ENCODE measurements around the gene HACD2. TPM values are rescaled to one million over a fixed set of nuclear protein-coding genes. Genes with fewer than 3 reads are reported as not detected.

Gene HACD2
- total RNA-seq, 1 experiment from 2014 or later: 43.0 TPM

GRCh38 chr3:123593381-123593780, 8.5 kb upstream of the HACD2 start:
- H3K36me3 ChIP-seq (ENCODE audit: control insufficient read depth in 1 of 2, insufficient read depth in 2 of 2, low read length in 2 of 2): no peaks in the 10 kb centered on the region; a peak in 1 of 4 replicates
- ChIA-PET POLR2A (no interaction called here), RAD21 (ENCODE audit: low non-redundant PET in 1 of 2, low total read pairs in 2 of 2, uncharacterized antibody in 2 of 2, unreplicated experiment in 2 of 2) (no interaction called here), CTCF (no interaction called here)
- H3K27me3 ChIP-seq (ENCODE audit: insufficient read depth, low read length): no peaks in the 10 kb centered on the region
- peaks cover 3 to 7% of the 10 kb centered on the region in 2 experiments; a peak in 1 of 4 replicates for H3K9me3 ChIP-seq (ENCODE audit: control insufficient read depth in 1 of 2, insufficient read depth in 1 of 2, low read depth in 1 of 2, low read length in 2 of 2)
- H3K79me2 ChIP-seq (ENCODE audit: insufficient read depth, low read length): no peaks in the 10 kb centered on the region
- DNase-seq (ENCODE audit: low read depth, low spot score) (no peak), ATAC-seq (no peak)
- H3K4me1 ChIP-seq (ENCODE audit: control insufficient read depth in 1 of 2, insufficient read depth in 2 of 2, low read length in 2 of 2): no peaks in the 10 kb centered on the region
- no peak for TF ChIP-seq CBX3 (IDR thresholded peaks at IDR 0.05; ENCODE audit: low read depth)
- TF ChIP-seq, protein P1, sequence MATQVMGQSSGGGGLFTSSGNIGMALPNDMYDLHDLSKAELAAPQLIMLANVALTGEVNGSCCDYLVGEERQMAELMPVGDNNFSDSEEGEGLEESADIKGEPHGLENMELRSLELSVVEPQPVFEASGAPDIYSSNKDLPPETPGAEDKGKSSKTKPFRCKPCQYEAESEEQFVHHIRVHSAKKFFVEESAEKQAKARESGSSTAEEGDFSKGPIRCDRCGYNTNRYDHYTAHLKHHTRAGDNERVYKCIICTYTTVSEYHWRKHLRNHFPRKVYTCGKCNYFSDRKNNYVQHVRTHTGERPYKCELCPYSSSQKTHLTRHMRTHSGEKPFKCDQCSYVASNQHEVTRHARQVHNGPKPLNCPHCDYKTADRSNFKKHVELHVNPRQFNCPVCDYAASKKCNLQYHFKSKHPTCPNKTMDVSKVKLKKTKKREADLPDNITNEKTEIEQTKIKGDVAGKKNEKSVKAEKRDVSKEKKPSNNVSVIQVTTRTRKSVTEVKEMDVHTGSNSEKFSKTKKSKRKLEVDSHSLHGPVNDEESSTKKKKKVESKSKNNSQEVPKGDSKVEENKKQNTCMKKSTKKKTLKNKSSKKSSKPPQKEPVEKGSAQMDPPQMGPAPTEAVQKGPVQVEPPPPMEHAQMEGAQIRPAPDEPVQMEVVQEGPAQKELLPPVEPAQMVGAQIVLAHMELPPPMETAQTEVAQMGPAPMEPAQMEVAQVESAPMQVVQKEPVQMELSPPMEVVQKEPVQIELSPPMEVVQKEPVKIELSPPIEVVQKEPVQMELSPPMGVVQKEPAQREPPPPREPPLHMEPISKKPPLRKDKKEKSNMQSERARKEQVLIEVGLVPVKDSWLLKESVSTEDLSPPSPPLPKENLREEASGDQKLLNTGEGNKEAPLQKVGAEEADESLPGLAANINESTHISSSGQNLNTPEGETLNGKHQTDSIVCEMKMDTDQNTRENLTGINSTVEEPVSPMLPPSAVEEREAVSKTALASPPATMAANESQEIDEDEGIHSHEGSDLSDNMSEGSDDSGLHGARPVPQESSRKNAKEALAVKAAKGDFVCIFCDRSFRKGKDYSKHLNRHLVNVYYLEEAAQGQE (IDR thresholded peaks at IDR 0.05; ENCODE audit: low read depth): no peak
- no peak for TF ChIP-seq EZH2 (IDR thresholded peaks at IDR 0.05)
- no peak for TF ChIP-seq SIN3A (IDR thresholded peaks at IDR 0.05; ENCODE audit: low read depth)
- no peak for TF ChIP-seq ATF3 (IDR thresholded peaks at IDR 0.05)
- TF ChIP-seq POLR2AphosphoS5 (IDR thresholded peaks at IDR 0.05; ENCODE audit: low read depth, low read length): no peak
- TF ChIP-seq TCF7L2 (IDR thresholded peaks at IDR 0.05; ENCODE audit: borderline replicate concordance, extremely low read depth, insufficient read depth, insufficient read length): no peak
- TF ChIP-seq FOSL1 (IDR thresholded peaks at IDR 0.05; ENCODE audit: low read depth): no peak
- no peak for TF ChIP-seq POLR2A (IDR thresholded peaks at IDR 0.05; ENCODE audit: borderline replicate concordance, extremely low read depth, insufficient read depth, insufficient read length)
- no peak for TF ChIP-seq ZFX (IDR thresholded peaks at IDR 0.05)
- TF ChIP-seq CTCF (IDR thresholded peaks at IDR 0.05 in 2 of 3, conservative IDR thresholded peaks at IDR 0.05 in 1 of 3; ENCODE audit: borderline replicate concordance in 1 of 3, insufficient read depth in 1 of 3, low read depth in 2 of 3, low read length in 2 of 3): no peak
- TF ChIP-seq JUND (IDR thresholded peaks at IDR 0.05): no peak
- no peak for TF ChIP-seq EGR1 (IDR thresholded peaks at IDR 0.05; ENCODE audit: low read depth)
- H2AFZ ChIP-seq (ENCODE audit: low read depth, low read length, poor library complexity, severe bottlenecking): no peak overlapping the region
- no TSS peak for BruUV-seq (replicated peaks)
- H4K20me1 ChIP-seq (ENCODE audit: insufficient read depth): no peaks in the 10 kb centered on the region
- H3K27ac ChIP-seq (ENCODE audit: low read depth, low read length): no peak overlapping the region
- H3K4me3 ChIP-seq (replicated peaks in 1 of 2; ENCODE audit: low read depth in 1 of 2, low read length in 2 of 2): no peak overlapping the region
- H3K9ac ChIP-seq (ENCODE audit: low read length): no peak overlapping the region
- intact Hi-C loops (cut with micrococcal nuclease): no loop called here
- H3K4me2 ChIP-seq (ENCODE audit: low read length): no peak overlapping the region
- no peaks in the 10 kb centered on the region for H3K9me2 ChIP-seq (ENCODE audit: insufficient read depth)

All from HCT116 (cell line).